ENCODE data around the gene UQCRC1.

Gene UQCRC1

DNA sequence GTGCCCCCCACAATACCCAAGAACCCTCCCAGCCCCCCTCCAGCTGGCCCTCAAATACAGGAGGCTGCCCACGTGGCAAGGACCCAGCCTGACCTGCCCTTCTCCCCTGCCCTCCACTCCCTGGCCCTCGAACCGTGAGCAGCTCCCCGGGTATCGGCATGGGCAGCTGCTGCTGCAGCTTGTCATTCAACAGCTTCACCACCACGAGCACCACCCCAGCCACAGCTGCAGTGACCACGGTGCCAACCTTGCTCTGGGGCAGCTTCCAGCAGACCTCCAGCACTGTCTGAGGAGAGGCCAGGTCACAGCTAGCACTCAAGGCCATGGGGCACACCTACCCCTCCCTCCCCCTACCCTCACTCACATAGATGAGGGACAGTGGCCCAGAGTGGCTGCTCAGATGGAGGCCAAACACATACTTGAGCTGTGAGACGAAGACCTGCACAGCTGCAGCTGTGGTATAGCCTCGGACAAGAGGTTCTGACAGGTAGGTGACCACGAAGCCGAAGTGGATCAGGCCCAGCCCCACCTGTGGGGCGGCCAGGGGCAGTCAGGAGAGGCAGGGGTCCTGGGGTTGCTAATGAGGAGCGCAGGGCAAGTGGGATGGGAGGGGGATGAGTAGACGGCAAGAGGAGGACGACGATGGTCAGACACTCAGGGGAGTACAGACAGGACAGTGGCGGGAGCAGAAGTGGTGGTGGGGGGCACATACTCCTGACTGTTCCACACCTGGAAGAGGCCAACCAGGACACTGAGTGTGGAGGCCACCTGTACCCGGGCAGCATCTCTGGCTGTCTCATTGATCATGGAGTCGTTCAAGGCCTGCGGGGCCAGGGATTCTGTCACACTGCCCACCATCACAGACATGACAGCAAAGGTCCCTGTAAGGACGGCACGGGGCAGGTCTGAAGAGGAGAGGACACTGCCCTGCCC is 22.3 kb upstream of the UQCRC1 start:
- Histone ChIP-seq H3K36me3 (ENCODE audit: control insufficient read depth, insufficient read depth, low read length) (peaks cover 18% of the 10 kb centered on the region), H3K4me3 (replicated peaks; ENCODE audit: low read depth, low read length) (no peak overlapping the region), H3K27me3 (replicated peaks; ENCODE audit: control insufficient read depth, insufficient read depth, low read length) (no peaks in the 10 kb centered on the region)
- no peak for DNase-seq (ENCODE audit: extremely low read depth, insufficient read length)
- TF ChIP-seq, protein P1, sequence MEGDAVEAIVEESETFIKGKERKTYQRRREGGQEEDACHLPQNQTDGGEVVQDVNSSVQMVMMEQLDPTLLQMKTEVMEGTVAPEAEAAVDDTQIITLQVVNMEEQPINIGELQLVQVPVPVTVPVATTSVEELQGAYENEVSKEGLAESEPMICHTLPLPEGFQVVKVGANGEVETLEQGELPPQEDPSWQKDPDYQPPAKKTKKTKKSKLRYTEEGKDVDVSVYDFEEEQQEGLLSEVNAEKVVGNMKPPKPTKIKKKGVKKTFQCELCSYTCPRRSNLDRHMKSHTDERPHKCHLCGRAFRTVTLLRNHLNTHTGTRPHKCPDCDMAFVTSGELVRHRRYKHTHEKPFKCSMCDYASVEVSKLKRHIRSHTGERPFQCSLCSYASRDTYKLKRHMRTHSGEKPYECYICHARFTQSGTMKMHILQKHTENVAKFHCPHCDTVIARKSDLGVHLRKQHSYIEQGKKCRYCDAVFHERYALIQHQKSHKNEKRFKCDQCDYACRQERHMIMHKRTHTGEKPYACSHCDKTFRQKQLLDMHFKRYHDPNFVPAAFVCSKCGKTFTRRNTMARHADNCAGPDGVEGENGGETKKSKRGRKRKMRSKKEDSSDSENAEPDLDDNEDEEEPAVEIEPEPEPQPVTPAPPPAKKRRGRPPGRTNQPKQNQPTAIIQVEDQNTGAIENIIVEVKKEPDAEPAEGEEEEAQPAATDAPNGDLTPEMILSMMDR (IDR thresholded peaks at IDR 0.05; ENCODE audit: insufficient read depth, low read length, poor library complexity, severe bottlenecking), result no peak

DNA sequence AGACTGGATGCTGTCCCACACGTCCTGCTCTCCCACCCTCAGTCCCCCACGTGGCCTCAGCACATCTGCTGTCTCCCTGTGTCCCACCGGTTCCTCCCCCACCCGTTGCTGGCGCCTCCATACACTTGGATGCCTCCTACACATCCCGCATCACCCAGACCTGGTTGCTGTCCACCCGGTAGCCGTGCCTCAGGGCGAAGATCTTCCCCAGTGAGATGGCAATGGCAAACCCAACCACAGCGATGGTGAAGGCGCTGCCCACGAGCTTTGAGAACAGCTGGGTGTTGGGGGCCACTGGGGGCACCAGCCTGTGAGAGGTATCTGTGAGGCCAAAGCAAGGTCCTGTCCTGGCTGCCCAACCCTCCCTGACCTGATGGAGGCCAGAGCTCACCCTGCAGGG is 21.4 kb upstream of the UQCRC1 start:
- H3K27me3 ChIP-seq (replicated peaks; ENCODE audit: control insufficient read depth, insufficient read depth, low read length), result no peaks in the 10 kb centered on the region
- TF ChIP-seq, protein P1 (IDR thresholded peaks at IDR 0.05; ENCODE audit: insufficient read depth, low read length, poor library complexity, severe bottlenecking), result no peak
- H3K4me3 ChIP-seq (replicated peaks; ENCODE audit: low read depth, low read length), result no peak overlapping the region
- peaks cover 22% of the 10 kb centered on the region for H3K36me3 ChIP-seq (ENCODE audit: control insufficient read depth, insufficient read depth, low read length)
- no peak for DNase-seq (ENCODE audit: extremely low read depth, insufficient read length)

DNA sequence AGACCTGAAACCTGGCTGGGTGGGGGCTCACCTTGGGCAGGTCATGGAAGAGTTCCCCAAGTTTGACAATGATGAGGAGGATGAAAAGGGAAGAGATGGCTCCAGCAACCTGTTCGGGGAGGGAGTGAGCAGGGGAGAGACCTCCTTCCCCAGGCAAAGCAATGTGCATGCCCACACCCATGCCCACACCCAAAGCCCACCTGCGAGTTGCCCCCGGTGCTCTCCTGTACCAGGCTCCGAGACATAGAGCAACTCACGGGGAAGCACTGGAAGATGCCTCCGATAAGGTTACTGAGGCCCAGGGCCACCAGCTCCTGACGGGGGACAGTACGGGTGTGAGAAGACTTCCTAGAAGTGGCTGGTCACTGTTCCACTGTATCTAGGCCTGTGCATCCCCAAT is 21.0 kb upstream of the UQCRC1 start:
- DNase-seq (ENCODE audit: extremely low read depth, insufficient read length), result no peak
- Histone ChIP-seq H3K36me3 (ENCODE audit: control insufficient read depth, insufficient read depth, low read length) (peaks cover 23% of the 10 kb centered on the region), H3K4me3 (replicated peaks; ENCODE audit: low read depth, low read length) (no peak overlapping the region), H3K27me3 (replicated peaks; ENCODE audit: control insufficient read depth, insufficient read depth, low read length) (no peaks in the 10 kb centered on the region)
- TF ChIP-seq, protein P1 (IDR thresholded peaks at IDR 0.05; ENCODE audit: insufficient read depth, low read length, poor library complexity, severe bottlenecking), result no peak

DNA sequence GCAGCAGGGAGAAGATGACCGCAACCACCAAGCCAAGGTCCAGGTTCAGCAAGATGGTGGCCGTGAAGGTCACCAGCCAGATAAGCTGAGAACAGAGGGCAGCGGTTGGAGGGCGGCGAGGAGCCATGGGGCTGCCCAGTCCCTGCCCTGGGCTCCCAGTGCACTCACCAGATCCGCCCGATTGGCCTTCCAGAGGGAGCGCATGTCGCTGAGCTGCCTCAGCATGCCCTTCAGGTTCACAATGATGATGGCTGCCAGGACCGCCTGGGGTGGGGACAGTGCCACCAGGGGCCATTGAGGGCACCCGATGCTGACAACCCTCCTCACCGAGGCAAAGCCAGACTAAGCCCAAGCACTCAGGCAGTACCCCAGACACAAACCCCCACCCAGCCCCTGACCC is 20.4 kb upstream of the UQCRC1 start:
- TF ChIP-seq, protein P1 (IDR thresholded peaks at IDR 0.05; ENCODE audit: insufficient read depth, low read length, poor library complexity, severe bottlenecking), result no peak

DNA sequence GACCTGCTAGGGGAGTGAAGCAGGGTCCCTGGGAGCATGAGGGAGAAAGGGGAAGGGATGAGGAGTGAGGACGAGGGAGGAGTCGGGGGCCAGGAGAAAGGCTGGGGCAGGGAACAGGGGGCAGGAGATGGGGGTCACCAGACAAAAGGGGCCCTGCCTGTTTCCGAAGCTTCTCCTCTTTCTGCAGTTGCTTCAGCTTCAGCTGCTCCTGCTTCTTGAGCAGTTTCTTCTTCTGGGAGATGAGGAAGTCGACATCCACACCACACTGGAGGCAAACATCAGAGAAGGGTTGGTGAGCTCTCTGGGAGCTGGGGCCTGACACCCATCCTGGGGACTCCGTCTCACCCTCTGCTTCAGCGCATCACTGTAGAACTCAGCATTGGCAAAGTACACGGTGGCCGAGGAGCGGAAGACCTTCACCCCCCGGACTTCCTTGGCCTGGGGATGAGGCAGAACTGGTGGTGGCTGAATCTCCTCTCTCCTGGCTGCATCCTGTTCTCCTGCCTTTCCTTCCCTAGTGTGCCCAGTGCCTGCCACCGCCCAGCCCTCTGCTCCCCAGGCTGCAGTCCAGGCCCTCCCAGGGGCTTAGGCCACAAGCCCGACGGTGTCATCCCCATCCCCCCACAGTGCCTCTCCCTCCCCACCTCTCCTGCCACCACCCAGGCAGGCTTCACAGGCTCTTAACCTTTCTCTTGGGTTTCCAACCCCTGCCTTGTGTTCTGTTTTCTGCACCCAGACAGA is 19.0 kb upstream of the UQCRC1 start:
- H3K36me3 ChIP-seq (ENCODE audit: control insufficient read depth, insufficient read depth, low read length), result peaks cover 25% of the 10 kb centered on the region

More for the DNA sequence above, 20.4 kb upstream of the UQCRC1 start:
- Histone ChIP-seq H3K4me3 (replicated peaks; ENCODE audit: low read depth, low read length) (no peak overlapping the region), H3K36me3 (ENCODE audit: control insufficient read depth, insufficient read depth, low read length) (peaks cover 25% of the 10 kb centered on the region), H3K27me3 (replicated peaks; ENCODE audit: control insufficient read depth, insufficient read depth, low read length) (no peaks in the 10 kb centered on the region)
- DNase-seq (ENCODE audit: extremely low read depth, insufficient read length), result no peak

More for the DNA sequence above, 19.0 kb upstream of the UQCRC1 start:
- Histone ChIP-seq H3K27me3 (replicated peaks; ENCODE audit: control insufficient read depth, insufficient read depth, low read length) (no peaks in the 10 kb centered on the region), H3K4me3 (replicated peaks; ENCODE audit: low read depth, low read length) (no peak overlapping the region)
- DNase-seq (ENCODE audit: extremely low read depth, insufficient read length), result no peak
- TF ChIP-seq, protein P1 (IDR thresholded peaks at IDR 0.05; ENCODE audit: insufficient read depth, low read length, poor library complexity, severe bottlenecking), result no peak
